Measurements from ENCODE around the gene MAOB. TPM values are rescaled to one million over a fixed set of nuclear protein-coding genes. Genes with fewer than 3 reads are reported as not detected.

MAOB gene
- total and polyA plus RNA-seq, 2 donors (not counting 3 experiments of a cell fraction or from before 2014, with no cell fraction given) = not detected

DNA sequence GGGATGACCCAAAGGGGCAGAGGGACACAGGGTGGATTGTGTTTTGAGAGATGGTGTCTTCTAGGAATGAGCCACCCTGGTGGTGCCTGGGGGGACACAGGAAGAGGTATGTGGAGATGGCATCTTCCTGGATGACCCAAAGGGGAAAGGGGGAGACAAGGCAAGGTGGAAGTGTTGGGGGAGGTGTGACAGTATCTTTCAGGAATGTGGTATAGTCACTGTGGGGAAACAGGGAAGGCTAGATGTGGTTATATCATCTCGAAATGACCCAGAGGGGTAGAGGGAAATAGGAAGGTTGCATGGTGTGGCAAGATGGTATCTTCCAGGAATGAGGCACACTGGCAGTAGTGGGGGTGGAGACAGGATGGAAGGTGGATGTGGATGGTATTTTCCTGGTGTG lies 163.3 kb downstream of the MAOB start:
- Histone ChIP-seq H2AFZ (ENCODE audit: low read depth, low read length) (no peak overlapping the region), H3K4me1 (ENCODE audit: control insufficient read depth, extremely low read depth, insufficient read depth, low read length) (no peaks in the 10 kb centered on the region), H4K20me1 (replicated peaks; ENCODE audit: control insufficient read depth, extremely low read depth, insufficient read depth, low read length) (no peaks in the 10 kb centered on the region), H3K27me3 (ENCODE audit: control insufficient read depth in 2 of 2, insufficient read depth in 2 of 2, low read length in 2 of 2) (no peaks in the 10 kb centered on the region), H3K9ac (replicated peaks; ENCODE audit: extremely low read depth, insufficient read depth, low read length) (no peak overlapping the region), H3K79me2 (ENCODE audit: control insufficient read depth, insufficient read depth, low read length) (no peaks in the 10 kb centered on the region), H3K9me1 (replicated peaks; ENCODE audit: control insufficient read depth, extremely low read depth, insufficient read depth, low read length) (no peaks in the 10 kb centered on the region), H3K27ac (ENCODE audit: insufficient read depth, low read depth, low read length) (no peak overlapping the region), H3K4me2 (ENCODE audit: insufficient read depth, low read length) (no peak overlapping the region), H3K36me3 (ENCODE audit: control insufficient read depth in 2 of 2, extremely low read depth in 1 of 2, insufficient read depth in 2 of 2, low read length in 2 of 2) (no peaks in the 10 kb centered on the region), H3K9me3 (replicated peaks; ENCODE audit: control insufficient read depth, insufficient read depth, low read length) (no peaks in the 10 kb centered on the region), H3K4me3 (replicated peaks in 1 of 3; ENCODE audit: insufficient read depth in 1 of 3, low read depth in 1 of 3, low read length in 3 of 3) (no peak overlapping the region)
- CTCF ChIA-PET = no interaction called here
- no TSS peak for BruUV-seq (replicated peaks)
- FAIRE-seq (no peak), DNase-seq (ENCODE audit: low read depth, low spot score) (no peak)
- dilution Hi-C loops (cut with MboI; ENCODE audit: extremely low pct_ligation_motif_present, low sequenced_read_pairs) (no loop called here), intact Hi-C loops (cut with micrococcal nuclease) (no loop called here)
- POLR2A ChIA-PET = no interaction called here
- TF ChIP-seq POLR2A (IDR thresholded peaks at IDR 0.05; ENCODE audit: low read depth, low read length) (no peak), FOS (IDR thresholded peaks at IDR 0.05; ENCODE audit: borderline replicate concordance, insufficient read depth, low read length) (no peak), GATA2 (IDR thresholded peaks at IDR 0.05; ENCODE audit: insufficient read depth, insufficient read length, low read depth, low read length) (no peak)
- TF ChIP-seq, protein P1, sequence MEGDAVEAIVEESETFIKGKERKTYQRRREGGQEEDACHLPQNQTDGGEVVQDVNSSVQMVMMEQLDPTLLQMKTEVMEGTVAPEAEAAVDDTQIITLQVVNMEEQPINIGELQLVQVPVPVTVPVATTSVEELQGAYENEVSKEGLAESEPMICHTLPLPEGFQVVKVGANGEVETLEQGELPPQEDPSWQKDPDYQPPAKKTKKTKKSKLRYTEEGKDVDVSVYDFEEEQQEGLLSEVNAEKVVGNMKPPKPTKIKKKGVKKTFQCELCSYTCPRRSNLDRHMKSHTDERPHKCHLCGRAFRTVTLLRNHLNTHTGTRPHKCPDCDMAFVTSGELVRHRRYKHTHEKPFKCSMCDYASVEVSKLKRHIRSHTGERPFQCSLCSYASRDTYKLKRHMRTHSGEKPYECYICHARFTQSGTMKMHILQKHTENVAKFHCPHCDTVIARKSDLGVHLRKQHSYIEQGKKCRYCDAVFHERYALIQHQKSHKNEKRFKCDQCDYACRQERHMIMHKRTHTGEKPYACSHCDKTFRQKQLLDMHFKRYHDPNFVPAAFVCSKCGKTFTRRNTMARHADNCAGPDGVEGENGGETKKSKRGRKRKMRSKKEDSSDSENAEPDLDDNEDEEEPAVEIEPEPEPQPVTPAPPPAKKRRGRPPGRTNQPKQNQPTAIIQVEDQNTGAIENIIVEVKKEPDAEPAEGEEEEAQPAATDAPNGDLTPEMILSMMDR (IDR thresholded peaks at IDR 0.05; ENCODE audit: extremely low read depth in 1 of 2, insufficient read depth in 1 of 2, low read depth in 1 of 2, low read length in 2 of 2) = no peak

DNA sequence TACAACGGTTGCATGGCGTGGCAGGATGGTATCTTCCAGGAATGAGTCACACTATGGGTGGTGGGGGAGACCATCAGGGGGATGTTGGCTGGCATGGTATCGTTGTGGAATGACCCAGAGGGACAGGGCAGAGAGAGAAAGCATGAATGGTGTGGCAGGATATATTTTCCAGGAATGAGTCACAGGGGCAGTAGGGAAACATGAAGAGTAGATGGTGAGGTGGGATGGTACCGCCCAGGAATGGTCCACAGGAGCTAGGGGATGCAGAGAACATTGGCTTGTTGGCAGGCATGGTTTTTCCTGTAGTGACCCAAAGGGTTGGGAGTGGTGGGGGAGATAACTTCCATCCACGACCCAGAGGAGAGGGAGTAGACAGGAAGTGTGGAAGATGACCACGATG lies 163.7 kb downstream of the MAOB start:
- no peak for TF ChIP-seq JUN (IDR thresholded peaks at IDR 0.05; ENCODE audit: borderline replicate concordance, insufficient read depth, insufficient read length, low read depth)
- no peak for TF ChIP-seq EZH2 (IDR thresholded peaks at IDR 0.05; ENCODE audit: borderline replicate concordance, low read depth, low read length, severe bottlenecking)
- TF ChIP-seq, protein P1 (IDR thresholded peaks at IDR 0.05; ENCODE audit: extremely low read depth in 1 of 2, insufficient read depth in 1 of 2, low read depth in 1 of 2, low read length in 2 of 2) = no peak
- no peak for TF ChIP-seq POLR2A (IDR thresholded peaks at IDR 0.05; ENCODE audit: low read depth, low read length)
- no peak for TF ChIP-seq FOS (IDR thresholded peaks at IDR 0.05; ENCODE audit: borderline replicate concordance, insufficient read depth, low read length)
- no peak for TF ChIP-seq MYC (IDR thresholded peaks at IDR 0.05; ENCODE audit: low read depth, low read length)
- no peak for TF ChIP-seq POLR2AphosphoS5 (IDR thresholded peaks at IDR 0.05; ENCODE audit: insufficient read depth, low read depth, low read length)
- H3K79me2 ChIP-seq (ENCODE audit: control insufficient read depth, insufficient read depth, low read length) = no peaks in the 10 kb centered on the region
- FAIRE-seq (no peak), DNase-seq (ENCODE audit: low read depth, low spot score) (no peak)
- H3K9me1 ChIP-seq (replicated peaks; ENCODE audit: control insufficient read depth, extremely low read depth, insufficient read depth, low read length) = no peaks in the 10 kb centered on the region
- H2AFZ ChIP-seq (ENCODE audit: low read depth, low read length) = no peak overlapping the region
- no peak overlapping the region for H3K27ac ChIP-seq (ENCODE audit: insufficient read depth, low read depth, low read length)
- H3K9me3 ChIP-seq (replicated peaks; ENCODE audit: control insufficient read depth, insufficient read depth, low read length) = no peaks in the 10 kb centered on the region
- H3K27me3 ChIP-seq (ENCODE audit: control insufficient read depth in 2 of 2, insufficient read depth in 2 of 2, low read length in 2 of 2) = no peaks in the 10 kb centered on the region
- H3K4me3 ChIP-seq (replicated peaks in 1 of 3; ENCODE audit: insufficient read depth in 1 of 3, low read depth in 1 of 3, low read length in 3 of 3) = no peak overlapping the region
- ChIA-PET CTCF (no interaction called here), POLR2A (no interaction called here)
- intact Hi-C loops (cut with micrococcal nuclease) = no loop called here
- no peak overlapping the region for H3K4me2 ChIP-seq (ENCODE audit: insufficient read depth, low read length)
- dilution Hi-C loops (cut with MboI; ENCODE audit: extremely low pct_ligation_motif_present, low sequenced_read_pairs) = no loop called here
- no TSS peak for BruUV-seq (replicated peaks)
- no peaks in the 10 kb centered on the region for H3K4me1 ChIP-seq (ENCODE audit: control insufficient read depth, extremely low read depth, insufficient read depth, low read length)
- H4K20me1 ChIP-seq (replicated peaks; ENCODE audit: control insufficient read depth, extremely low read depth, insufficient read depth, low read length) = no peaks in the 10 kb centered on the region
- no peak overlapping the region for H3K9ac ChIP-seq (replicated peaks; ENCODE audit: extremely low read depth, insufficient read depth, low read length)
- no peaks in the 10 kb centered on the region for H3K36me3 ChIP-seq (ENCODE audit: control insufficient read depth in 2 of 2, extremely low read depth in 1 of 2, insufficient read depth in 2 of 2, low read length in 2 of 2)

Measured in endothelial cell of umbilical vein (primary cell).